Brain pericyte (primary cell): Measurements from ENCODE around the gene ADAM15.
A peak's percentile ranks its signal among the peaks of the same experiment; 100 is the strongest.

ENCODE experiments used
- DNase-seq: peaks from one replicate; pipeline ENCODE4 v3.0.0-alpha.2; 2012; ENCODE audit warnings: low read depth, low spot score

ADAM15 gene

GRCh38 chr1:155050560-155051341 is at the start of gene ADAM15:
Gene ADAM15, plus strand, starts transcription at chr1:155051316. Its CDS starts 71 bp downstream, at chr1:155051387.
- no peak for DNase-seq

GRCh38 chr1:155001425-155001674 is 49.8 kb upstream of the ADAM15 start:
- DNase-seq: no peak

- peak; percentile 93 for DNase-seq
These were observed 49.2 kb upstream of the ADAM15 start for GRCh38 chr1:155001675-155002463.

- DNase-seq: no peak
These were observed 48.5 kb upstream of the ADAM15 start, which contains the start of gene ZBTB7B for GRCh38 chr1:155002464-155003226. Gene ZBTB7B, plus strand, starts transcription at chr1:155002802. Its CDS starts 11,859 bp downstream, at chr1:155014661.

- no peak for DNase-seq
These were observed 47.8 kb upstream of the ADAM15 start for GRCh38 chr1:155003227-155003765.

GRCh38 chr1:155003766-155004351 is 47.3 kb upstream of the ADAM15 start:
- no peak for DNase-seq

GRCh38 chr1:155004352-155005075 is 46.6 kb upstream of the ADAM15 start:
- no peak for DNase-seq

GRCh38 chr1:155005076-155006011 is 45.8 kb upstream of the ADAM15 start:
- no peak for DNase-seq

- no peak for DNase-seq
These were observed 44.5 kb upstream of the ADAM15 start for GRCh38 chr1:155006601-155007101.

GRCh38 chr1:155007251-155007828 is 43.8 kb upstream of the ADAM15 start:
- no peak for DNase-seq

- no peak for DNase-seq
These were observed 42.8 kb upstream of the ADAM15 start for GRCh38 chr1:155008015-155008941.

- no peak for DNase-seq
These were observed 41.9 kb upstream of the ADAM15 start for GRCh38 chr1:155009221-155009711.

- no peak for DNase-seq
These were observed 41.4 kb upstream of the ADAM15 start for GRCh38 chr1:155009742-155010141.

- DNase-seq: no peak
These were observed 40.8 kb upstream of the ADAM15 start for GRCh38 chr1:155010211-155010918.

GRCh38 chr1:155011004-155011416 is 40.1 kb upstream of the ADAM15 start:
- no peak for DNase-seq

- no peak for DNase-seq
These were observed 39.6 kb upstream of the ADAM15 start for GRCh38 chr1:155011437-155012025.

GRCh38 chr1:155012026-155012546 is 39.0 kb upstream of the ADAM15 start:
- no peak for DNase-seq
